Mesothelial cell of epicardium (in vitro differentiated cells): ENCODE measurements around the gene LMBR1. TPM values are rescaled to one million over a fixed set of nuclear protein-coding genes. Genes with fewer than 3 reads are reported as not detected.
"Not testable (repeated sequence)": the region's sequence is repeated elsewhere in the genome, so short reads cannot be mapped to it uniquely, and the experiment has no call there.

Experiments
- DNase-seq, 2 experiments: peaks; one replicate each; pipeline ENCODE4 v3.0.0; 2021; ENCODE audit warnings: low spot score in 2 of 2; ENCODE audit not compliant: unreplicated experiment in 2 of 2
- H3K27ac Mint-ChIP-seq: 2 replicates; pipeline ENCODE4 v1.8.0; 2021; ENCODE audit warnings: mixed read lengths
- H3K27me3 Mint-ChIP-seq: 2 replicates; pipeline ENCODE4 v1.8.0; 2021; ENCODE audit warnings: low read depth, mixed read lengths
- H3K36me3 Mint-ChIP-seq: 2 replicates; pipeline ENCODE4 v1.8.0; 2021; ENCODE audit warnings: mixed read lengths
- H3K4me1 Mint-ChIP-seq: 2 replicates; pipeline ENCODE4 v1.8.0; 2021; ENCODE audit warnings: mixed read lengths
- H3K4me3 Mint-ChIP-seq: 2 replicates; pipeline ENCODE4 v1.8.0; 2021; ENCODE audit warnings: mild to moderate bottlenecking, moderate library complexity, mixed read lengths
- H3K9me3 Mint-ChIP-seq: 2 replicates; pipeline ENCODE4 v1.8.0; 2021; ENCODE audit warnings: mixed read lengths
- total RNA-seq: library from RNA; stranded (reverse); gene quantifications from 3 replicates; pipeline ENCODE4 v1.2.1, GENCODE V29; 2021
- TF ChIP-seq, protein P1 (sequence below): fragments of 200-600 bp; sonication (generic); IDR thresholded peaks from one replicate; pipeline ENCODE4 v1.5.0; 2021; ENCODE audit warnings: antibody characterized with exemption; ENCODE audit not compliant: unreplicated experiment

Gene LMBR1
- total RNA-seq, 1 donor from 2014 or later = 69.3 TPM

DNA sequence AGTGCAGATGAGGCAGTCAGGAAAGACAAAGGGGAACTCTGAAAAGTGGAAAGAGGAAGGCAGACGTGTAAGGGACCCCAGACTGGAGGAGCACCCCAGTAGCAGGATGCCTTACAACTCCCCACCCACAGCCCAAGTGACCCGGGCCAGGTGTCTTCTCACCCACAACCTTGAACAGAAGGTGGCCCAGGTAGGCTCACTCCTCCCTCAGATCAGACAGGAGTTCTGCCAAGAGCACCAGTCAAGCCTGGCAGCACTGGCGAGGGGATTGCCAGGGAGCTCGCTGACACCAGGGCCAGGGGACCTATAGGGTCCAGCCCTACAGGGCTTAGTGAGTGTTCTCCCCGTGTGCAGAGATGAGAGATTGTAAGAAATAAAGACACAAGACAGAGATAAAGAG, 27.1 kb upstream of the LMBR1 start:
- TF ChIP-seq, protein P1, sequence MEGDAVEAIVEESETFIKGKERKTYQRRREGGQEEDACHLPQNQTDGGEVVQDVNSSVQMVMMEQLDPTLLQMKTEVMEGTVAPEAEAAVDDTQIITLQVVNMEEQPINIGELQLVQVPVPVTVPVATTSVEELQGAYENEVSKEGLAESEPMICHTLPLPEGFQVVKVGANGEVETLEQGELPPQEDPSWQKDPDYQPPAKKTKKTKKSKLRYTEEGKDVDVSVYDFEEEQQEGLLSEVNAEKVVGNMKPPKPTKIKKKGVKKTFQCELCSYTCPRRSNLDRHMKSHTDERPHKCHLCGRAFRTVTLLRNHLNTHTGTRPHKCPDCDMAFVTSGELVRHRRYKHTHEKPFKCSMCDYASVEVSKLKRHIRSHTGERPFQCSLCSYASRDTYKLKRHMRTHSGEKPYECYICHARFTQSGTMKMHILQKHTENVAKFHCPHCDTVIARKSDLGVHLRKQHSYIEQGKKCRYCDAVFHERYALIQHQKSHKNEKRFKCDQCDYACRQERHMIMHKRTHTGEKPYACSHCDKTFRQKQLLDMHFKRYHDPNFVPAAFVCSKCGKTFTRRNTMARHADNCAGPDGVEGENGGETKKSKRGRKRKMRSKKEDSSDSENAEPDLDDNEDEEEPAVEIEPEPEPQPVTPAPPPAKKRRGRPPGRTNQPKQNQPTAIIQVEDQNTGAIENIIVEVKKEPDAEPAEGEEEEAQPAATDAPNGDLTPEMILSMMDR = no peak
- no peak overlapping the region for H3K27ac Mint-ChIP-seq
- H3K27me3 Mint-ChIP-seq = peaks cover 7% of the 10 kb centered on the region
- no peak overlapping the region for H3K4me3 Mint-ChIP-seq
- H3K36me3 Mint-ChIP-seq = no peaks in the 10 kb centered on the region
- peaks cover 7% of the 10 kb centered on the region for H3K9me3 Mint-ChIP-seq
- no peaks in the 10 kb centered on the region for H3K4me1 Mint-ChIP-seq
- DNase-seq = no peak

DNA sequence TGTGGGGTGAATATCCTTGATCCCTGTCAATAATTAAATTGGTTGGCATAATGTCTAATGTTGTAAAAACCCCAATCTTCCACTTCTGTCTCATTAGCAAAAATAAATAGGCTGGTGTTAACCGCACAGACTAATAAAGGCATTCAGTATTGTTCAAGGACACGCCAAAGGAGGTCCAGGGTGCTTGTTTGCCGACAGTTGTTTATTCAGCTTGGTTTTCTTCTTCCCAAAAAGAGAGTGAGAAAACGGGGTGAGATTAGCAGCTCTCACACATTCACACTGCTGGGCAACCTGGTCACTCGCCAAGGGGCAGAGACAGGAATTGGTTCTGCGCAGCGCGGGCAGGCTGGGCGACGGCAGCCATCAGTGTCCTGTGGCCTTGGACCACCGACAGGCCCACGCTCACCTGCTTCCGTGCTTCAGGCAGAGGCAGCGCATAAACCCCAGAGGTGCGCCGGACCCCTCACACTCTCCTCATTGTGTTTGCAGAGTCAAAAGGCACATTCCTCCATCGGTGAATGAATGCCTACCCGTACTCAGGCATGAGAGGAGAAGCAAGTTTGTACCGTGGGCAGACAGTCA, 26.2 kb upstream of the LMBR1 start:
- H3K27me3 Mint-ChIP-seq = peaks cover 7% of the 10 kb centered on the region
- no peaks in the 10 kb centered on the region for H3K36me3 Mint-ChIP-seq
- no peak overlapping the region for H3K27ac Mint-ChIP-seq

DNA sequence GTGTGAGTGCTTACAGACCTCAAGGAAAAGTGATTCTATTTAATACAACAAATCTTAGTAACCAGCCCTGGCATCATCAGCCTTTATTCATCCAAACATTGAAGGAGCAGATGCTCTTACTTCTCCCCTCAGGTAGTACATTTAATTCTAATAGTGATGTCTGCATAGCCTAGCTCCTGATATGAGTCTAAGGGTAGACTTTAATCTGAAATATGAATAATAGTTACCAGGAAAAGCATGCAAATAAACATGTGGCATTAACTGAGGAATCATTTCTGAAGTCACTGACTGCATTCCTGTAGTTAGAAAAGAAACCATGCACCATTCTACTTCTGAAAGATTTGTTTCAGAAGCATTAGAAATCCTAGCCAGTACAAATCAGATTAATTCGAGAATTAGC, 25.7 kb upstream of the LMBR1 start:
- no peaks in the 10 kb centered on the region for H3K4me1 Mint-ChIP-seq
- no peak overlapping the region for H3K4me3 Mint-ChIP-seq
- no peak overlapping the region for H3K27ac Mint-ChIP-seq

More for the DNA sequence above, 26.2 kb upstream of the LMBR1 start:
- TF ChIP-seq, protein P1 = no peak
- Mint-ChIP-seq H3K4me1 (no peaks in the 10 kb centered on the region), H3K9me3 (peaks cover 7% of the 10 kb centered on the region), H3K4me3 (no peak overlapping the region)
- DNase-seq = no peak

DNA sequence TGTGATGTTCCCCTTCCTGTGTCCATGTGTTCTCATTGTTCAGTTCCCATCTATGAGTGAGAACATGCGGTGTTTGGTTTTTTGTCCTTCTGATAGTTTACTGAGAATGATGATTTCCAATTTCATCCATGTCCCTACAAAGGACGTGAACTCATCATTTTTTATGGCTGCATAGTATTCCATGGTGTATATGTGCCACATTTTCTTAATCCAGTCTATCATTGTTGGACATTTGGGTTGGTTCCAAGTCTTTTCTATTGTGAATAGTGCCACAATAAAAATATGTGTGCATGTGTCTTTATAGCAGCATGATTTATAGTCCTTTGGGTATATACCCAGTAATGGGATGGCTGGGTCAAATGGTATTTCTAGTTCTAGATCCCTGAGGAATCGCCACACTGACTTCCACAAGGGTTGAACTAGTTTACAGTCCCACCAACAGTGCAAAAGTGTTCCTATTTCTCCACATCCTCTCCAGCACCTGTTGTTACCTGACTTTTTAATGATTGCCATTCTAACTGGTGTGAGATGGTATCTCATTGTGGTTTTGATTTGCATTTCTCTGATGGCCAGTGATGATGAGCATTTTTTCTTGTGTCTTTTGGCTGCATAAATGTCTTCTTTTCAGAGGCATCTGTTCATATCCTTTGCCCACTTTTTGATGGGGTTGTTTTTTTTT, 16.7 kb upstream of the LMBR1 start:
- H3K27ac Mint-ChIP-seq, H3K4me3 Mint-ChIP-seq, H3K9me3 Mint-ChIP-seq, H3K4me1 Mint-ChIP-seq, DNase-seq, H3K36me3 Mint-ChIP-seq, H3K27me3 Mint-ChIP-seq: not testable (repeated sequence)

More for the DNA sequence above, 25.7 kb upstream of the LMBR1 start:
- peaks cover 7% of the 10 kb centered on the region for H3K9me3 Mint-ChIP-seq
- no peaks in the 10 kb centered on the region for H3K36me3 Mint-ChIP-seq
- TF ChIP-seq, protein P1 = no peak
- peaks cover 3% of the 10 kb centered on the region for H3K27me3 Mint-ChIP-seq
- DNase-seq = no peak

DNA sequence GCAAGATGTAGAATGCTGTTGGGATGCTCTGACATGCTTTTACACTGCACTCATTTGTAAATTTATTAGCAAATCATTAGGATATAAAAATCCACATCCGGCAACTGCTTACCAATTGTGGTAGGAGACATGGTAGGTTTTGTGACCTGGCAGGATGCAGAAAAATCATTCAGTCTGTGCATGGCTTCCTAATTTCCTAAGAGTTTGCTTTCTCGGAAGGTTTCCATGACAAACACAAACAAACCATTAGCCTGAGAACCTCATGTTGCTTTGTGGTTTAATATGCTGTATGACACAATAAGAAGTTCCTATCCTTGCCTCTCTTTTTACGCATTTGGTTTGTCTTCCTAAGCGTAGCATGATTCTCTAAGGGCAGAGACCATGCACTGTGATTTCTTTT, 14.7 kb upstream of the LMBR1 start:
- peaks cover 9% of the 10 kb centered on the region for H3K27me3 Mint-ChIP-seq
- DNase-seq = no peak
- H3K4me3 Mint-ChIP-seq = no peak overlapping the region
- H3K36me3 Mint-ChIP-seq = no peaks in the 10 kb centered on the region
- H3K9me3 Mint-ChIP-seq = peaks cover 3% of the 10 kb centered on the region
- no peak overlapping the region for H3K27ac Mint-ChIP-seq
- no peaks in the 10 kb centered on the region for H3K4me1 Mint-ChIP-seq
- TF ChIP-seq, protein P1 = no peak

DNA sequence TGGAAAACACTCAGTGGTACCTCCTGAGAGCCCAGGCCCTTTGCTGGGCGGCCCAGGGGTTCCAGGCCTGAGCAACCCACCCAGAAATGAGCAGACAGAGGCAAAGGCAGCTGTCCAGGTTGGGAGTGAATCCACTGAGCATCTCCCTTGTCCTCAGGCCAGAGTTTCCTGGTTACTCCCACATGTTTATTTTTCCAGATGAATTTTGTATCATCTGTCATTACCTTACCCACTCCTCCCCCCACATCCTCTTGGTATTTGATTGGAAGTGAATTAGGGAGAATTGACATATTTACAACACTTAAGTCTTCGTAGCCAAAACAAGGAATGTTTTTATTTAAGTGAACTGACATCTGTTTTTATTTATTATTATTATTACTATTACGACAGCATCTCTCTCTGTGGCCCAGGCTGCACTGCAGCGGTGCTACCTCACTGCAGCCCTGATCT, 13.2 kb upstream of the LMBR1 start:
- H3K27ac Mint-ChIP-seq = no peak overlapping the region
- no peaks in the 10 kb centered on the region for H3K36me3 Mint-ChIP-seq
- peaks cover under 1% of the 10 kb centered on the region for H3K27me3 Mint-ChIP-seq
- DNase-seq = no peak
- TF ChIP-seq, protein P1 = no peak
- no peak overlapping the region for H3K4me3 Mint-ChIP-seq
- no peaks in the 10 kb centered on the region for H3K9me3 Mint-ChIP-seq
- no peaks in the 10 kb centered on the region for H3K4me1 Mint-ChIP-seq
